IMR-90 (cell line): Measurements from ENCODE around the gene M6PR. TPM values are rescaled to one million over a fixed set of nuclear protein-coding genes. Genes with fewer than 3 reads are reported as not detected.

ENCODE experiments used
- ATAC-seq: fragments of 200-7000 bp; cut with Tn5 transposase; 2 replicates; pipeline ENCODE4 v1.9.1; 2020; ENCODE audit warnings: low read depth, mild to moderate bottlenecking, moderate library complexity
- BruUV-seq: library from RNA; stranded (reverse); fragments of 400-500 nt; replicated peaks from 2 replicates; lab custom pipeline; 2021; lab: Mats Ljungman, UMichigan
- CTCF ChIA-PET: fragments of 300-600 bp; formaldehyde crosslinking; extraction: SDS; loops from one replicate; lab custom pipeline; 2021; ENCODE audit warnings: antibody characterized with exemption; lab: Yijun Ruan, JAX
- POLR2A ChIA-PET: fragments of 300-600 bp; sonication (Branson Sonifier 250); formaldehyde crosslinking; loops from one replicate; lab custom pipeline; 2022; ENCODE audit warnings: antibody characterized with exemption; ENCODE audit not compliant: unreplicated experiment; lab: Charles Lee
- DNase-seq: peaks from one replicate; pipeline ENCODE4 v3.0.0; 2013
- H2AFZ ChIP-seq: replicated peaks from 2 replicates; pipeline ENCODE3; 2013; ENCODE audit warnings: low read length, mild to moderate bottlenecking; ENCODE audit not compliant: poor library complexity
- H2AK5ac ChIP-seq: 2 replicates; pipeline ENCODE4 v1.6.1; 2013; ENCODE audit warnings: low read depth, low read length, inconsistent platforms
- H2AK9ac ChIP-seq: replicated peaks from 2 replicates; pipeline ENCODE3; 2013; ENCODE audit warnings: mild to moderate bottlenecking, low read depth, low read length, moderate library complexity; ENCODE audit not compliant: poor library complexity
- H2BK120ac ChIP-seq: 2 replicates; pipeline ENCODE4 v1.6.1; 2013; ENCODE audit warnings: low read depth, low read length, inconsistent platforms
- H2BK15ac ChIP-seq: 3 replicates; pipeline ENCODE4 v1.6.1; 2013; ENCODE audit warnings: low read depth, low read length, inconsistent platforms
- H2BK20ac ChIP-seq: 2 replicates; pipeline ENCODE4 v1.6.1; 2013; ENCODE audit warnings: low read depth, mild to moderate bottlenecking, inconsistent platforms, low read length, moderate library complexity
- H2BK5ac ChIP-seq: 2 replicates; pipeline ENCODE4 v1.6.1; 2013; ENCODE audit warnings: mild to moderate bottlenecking, low read depth, low read length, inconsistent platforms; ENCODE audit not compliant: poor library complexity, severe bottlenecking
- H3K14ac ChIP-seq: replicated peaks from 2 replicates; pipeline ENCODE4 v1.6.1; 2013; ENCODE audit warnings: low read depth, low read length, inconsistent platforms
- H3K18ac ChIP-seq: 2 replicates; pipeline ENCODE4 v1.6.1; 2013; ENCODE audit warnings: low read depth, low read length, control low read depth
- H3K23ac ChIP-seq: 2 replicates; pipeline ENCODE4 v1.6.1; 2013; ENCODE audit warnings: low read depth, low read length, inconsistent platforms
- H3K27ac ChIP-seq: 2 replicates; pipeline ENCODE4 v1.5.1; 2013; ENCODE audit warnings: mild to moderate bottlenecking, control low read depth, low read length; ENCODE audit not compliant: insufficient read depth
- H3K27me3 ChIP-seq: 2 replicates; pipeline ENCODE4 v1.6.1; 2013; ENCODE audit warnings: low read length; ENCODE audit not compliant: control insufficient read depth, insufficient read depth
- H3K36me3 ChIP-seq: 2 replicates; pipeline ENCODE4 v1.6.1; 2013; ENCODE audit warnings: low read length, mixed read lengths; ENCODE audit not compliant: control insufficient read depth, insufficient read depth
- H3K4ac ChIP-seq: 2 replicates; pipeline ENCODE4 v1.6.1; 2013; ENCODE audit warnings: low read depth, low read length, inconsistent platforms
- H3K4me1 ChIP-seq: 2 replicates; pipeline ENCODE4 v1.6.1; 2013; ENCODE audit warnings: low read length, mixed read lengths; ENCODE audit not compliant: control insufficient read depth, insufficient read depth
- H3K4me2 ChIP-seq: 2 replicates; pipeline ENCODE4 v1.6.1; 2013; ENCODE audit warnings: low read depth, mild to moderate bottlenecking, control low read depth, low read length, moderate library complexity
- H3K4me3 ChIP-seq: 2 replicates; pipeline ENCODE4 v1.5.1; 2013; ENCODE audit warnings: low read depth, mild to moderate bottlenecking, control low read depth, low read length, moderate library complexity; ENCODE audit not compliant: insufficient read depth
- H3K56ac ChIP-seq: 2 replicates; pipeline ENCODE4 v1.6.1; 2013; ENCODE audit warnings: low read length, inconsistent platforms; ENCODE audit not compliant: insufficient read depth; ENCODE audit errors: extremely low read depth
- H3K79me1 ChIP-seq, 2 experiments: 2 replicates each; pipeline ENCODE4 v1.6.1; 2013; ENCODE audit warnings: low read length in 2 of 2, inconsistent platforms in 1 of 2, low read depth in 1 of 2
- H3K9ac ChIP-seq: 2 replicates; pipeline ENCODE4 v1.6.1; 2013; ENCODE audit warnings: low read depth, low read length, control low read depth
- H3K9me1 ChIP-seq: 2 replicates; pipeline ENCODE4 v1.6.1; 2013; ENCODE audit warnings: low read length, inconsistent platforms; ENCODE audit not compliant: insufficient read depth
- H3K9me3 ChIP-seq: 2 replicates; pipeline ENCODE4 v1.6.1; 2013; ENCODE audit warnings: low read length; ENCODE audit not compliant: control insufficient read depth, insufficient read depth
- H4K20me1 ChIP-seq: 2 replicates; pipeline ENCODE4 v1.6.1; 2013; ENCODE audit warnings: low read length, inconsistent platforms; ENCODE audit not compliant: insufficient read depth
- H4K5ac ChIP-seq: 2 replicates; pipeline ENCODE4 v1.6.1; 2013; ENCODE audit warnings: mild to moderate bottlenecking, low read depth, low read length, control low read depth
- H4K8ac ChIP-seq, 2 experiments: 2 replicates each; pipeline ENCODE4 v1.6.1; 2013; ENCODE audit warnings: low read depth in 2 of 2, low read length in 2 of 2, control low read depth in 1 of 2, inconsistent platforms in 1 of 2
- H4K91ac ChIP-seq: 2 replicates; pipeline ENCODE4 v1.6.1; 2013; ENCODE audit warnings: low read depth, low read length, inconsistent platforms; ENCODE audit not compliant: insufficient read depth
- CHD1 ChIP-seq: IDR thresholded peaks from 2 replicates; pipeline ENCODE4 v1.6.1; 2012; ENCODE audit warnings: low read depth, low read length, improper control_type of control experiment
- MXI1 ChIP-seq: IDR thresholded peaks from 2 replicates; pipeline ENCODE4 v1.6.1; 2012; ENCODE audit warnings: low read depth, mild to moderate bottlenecking, low read length, moderate library complexity, borderline replicate concordance
- NFE2L2 ChIP-seq: fragments of 150-350 bp; IDR thresholded peaks from 2 replicates; pipeline ENCODE4 v1.6.1; 2016; ENCODE audit warnings: low read depth, mild to moderate bottlenecking, low read length
- WGBS, 2 experiments: methylation state at CpG; one replicate each; pipeline versions ENCODE4 v1.1.5 to v1.1.7; 2013; ENCODE audit warnings: missing lambda C conversion rate in 2 of 2; ENCODE audit not compliant: insufficient read length in 1 of 2; ENCODE audit errors: extremely low coverage in 2 of 2; 5-methylcytosine and 5-hydroxymethylcytosine counted together
- dilution Hi-C: fragments of 300-500 bp; cut with HindIII; formaldehyde crosslinking; loops from one replicate; pipeline ENCODE4 v1.14.3; 2018; ENCODE audit warnings: low sequenced_read_pairs; ENCODE audit not compliant: unreplicated experiment
- in situ Hi-C: fragments of 300-500 bp; cut with MboI; formaldehyde crosslinking; loops from 3 replicates; pipeline ENCODE4 v1.14.3; 2019; ENCODE audit warnings: low sequenced_read_pairs, inconsistent platforms, mixed read lengths
- intact Hi-C: fragments of 100-400 bp; cut with micrococcal nuclease; formaldehyde crosslinking; loops from 2 replicates; pipeline ENCODE4 v1.10.0; 2022
- polyA plus RNA-seq, 3 experiments: library from polyadenylated mRNA; depleted of rRNA; stranded (reverse); fragments of >200 nt; gene quantifications; 2 replicates each; pipeline ENCODE4 v1.2.3, GENCODE V29; 2012; ENCODE audit warnings: low replicate concordance in 1 of 3
- total RNA-seq: library from RNA; depleted of rRNA; stranded (reverse); fragments of >200 nt; gene quantifications from 2 replicates; pipeline ENCODE4 v1.2.3, GENCODE V29; 2012

The M6PR gene
- total and polyA plus RNA-seq, 2 of the 4 experiments (the other 2 are of a cell fraction), result 86.6 to 140 TPM

DNA sequence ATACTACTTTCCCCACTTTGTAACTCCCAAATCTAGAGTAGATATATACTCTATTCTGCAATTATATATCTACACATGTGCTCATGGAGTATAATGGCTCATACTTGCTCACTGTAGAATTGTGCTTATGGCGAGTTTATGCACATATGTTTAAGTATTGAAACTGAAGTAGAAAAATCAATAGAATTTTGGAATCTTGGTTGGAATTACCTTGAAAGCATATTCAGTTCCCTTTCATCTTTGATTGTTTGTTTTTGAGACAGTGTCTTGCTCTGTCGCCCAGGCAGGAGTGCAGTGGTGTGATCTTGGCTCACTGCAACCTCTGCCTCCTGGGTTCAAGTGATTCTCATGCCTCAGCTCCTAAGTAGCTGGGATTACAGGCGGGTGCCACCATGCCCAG, 44.4 kb upstream of the M6PR start:
- no peak overlapping the region for H2AFZ ChIP-seq
- no peak overlapping the region for H2BK120ac ChIP-seq
- in situ Hi-C loops (no loop called here), dilution Hi-C loops (no loop called here), intact Hi-C loops (no loop called here)
- H3K9ac ChIP-seq, result no peak overlapping the region
- no peak for DNase-seq
- no peak overlapping the region for H2AK9ac ChIP-seq
- no peak overlapping the region for H4K5ac ChIP-seq
- H3K4me3 ChIP-seq, result no peak overlapping the region
- H3K27me3 ChIP-seq, result no peaks in the 10 kb centered on the region
- no peak overlapping the region for H3K56ac ChIP-seq
- no peak overlapping the region for H2BK15ac ChIP-seq
- H3K4me2 ChIP-seq, result no peak overlapping the region
- TF ChIP-seq NFE2L2, result no peak
- no peak for TF ChIP-seq MXI1
- no peak for TF ChIP-seq CHD1
- no peak overlapping the region for H3K4ac ChIP-seq
- no peak overlapping the region for H3K27ac ChIP-seq
- H4K20me1 ChIP-seq, result no peaks in the 10 kb centered on the region
- no peak overlapping the region for H3K23ac ChIP-seq
- WGBS, 2 experiments, result no CpG with 5 or more reads among the region's 3 CpGs
- H3K14ac ChIP-seq, result no peak overlapping the region
- no peak for ATAC-seq
- H2AK5ac ChIP-seq, result no peak overlapping the region
- no peak overlapping the region for H2BK5ac ChIP-seq
- ChIA-PET POLR2A (no interaction called here), CTCF (no interaction called here)
- no TSS peak for BruUV-seq
- no peaks in the 10 kb centered on the region for H3K79me1 ChIP-seq
- H3K36me3 ChIP-seq, result no peaks in the 10 kb centered on the region
- no peak overlapping the region for H3K18ac ChIP-seq
- no peaks in the 10 kb centered on the region for H3K4me1 ChIP-seq
- H2BK20ac ChIP-seq, result no peak overlapping the region
- H4K91ac ChIP-seq, result no peak overlapping the region
- H3K9me1 ChIP-seq, result no peaks in the 10 kb centered on the region
- no peaks in the 10 kb centered on the region for H3K9me3 ChIP-seq
- no peak overlapping the region for H4K8ac ChIP-seq
